SW 1271 (cell line): ENCODE measurements around the gene CAMK1D.
"Not testable (repeated sequence)": the region's sequence is repeated elsewhere in the genome, so short reads cannot be mapped to it uniquely, and the experiment has no call there.

Source experiments
- DNase-seq, 2 experiments: peaks; one replicate each; lab custom pipeline; 2025; lab: John Stamatoyannopoulos, UW

The CAMK1D gene

DNA sequence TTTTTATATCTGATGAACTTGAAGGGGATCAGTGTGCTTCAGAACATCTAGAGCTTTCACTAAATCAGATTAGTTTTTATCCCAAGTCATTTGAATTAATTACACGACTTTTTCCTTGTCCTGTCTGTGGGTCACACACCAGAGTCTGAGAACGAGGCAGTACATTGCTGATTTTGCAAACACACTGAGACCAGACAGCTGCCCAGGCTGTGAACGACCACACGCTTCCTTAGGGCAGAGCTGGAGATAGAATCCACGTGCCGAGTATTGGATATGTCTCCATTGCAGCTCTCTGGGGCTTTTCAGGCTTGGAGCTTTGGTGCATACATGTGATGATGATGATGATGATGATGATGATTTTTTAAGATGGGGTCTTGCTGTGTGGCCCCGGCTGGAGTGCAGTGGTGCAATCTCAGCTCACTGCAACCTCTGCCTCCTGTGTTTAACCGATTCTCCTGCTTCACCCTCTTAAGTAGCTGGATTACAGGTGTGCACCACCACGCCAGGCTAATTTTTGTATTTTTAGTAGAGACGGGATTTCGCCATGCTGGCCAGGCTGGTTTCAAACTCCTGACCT, 81.1 kb downstream of the CAMK1D start:
- DNase-seq: no peak

DNA sequence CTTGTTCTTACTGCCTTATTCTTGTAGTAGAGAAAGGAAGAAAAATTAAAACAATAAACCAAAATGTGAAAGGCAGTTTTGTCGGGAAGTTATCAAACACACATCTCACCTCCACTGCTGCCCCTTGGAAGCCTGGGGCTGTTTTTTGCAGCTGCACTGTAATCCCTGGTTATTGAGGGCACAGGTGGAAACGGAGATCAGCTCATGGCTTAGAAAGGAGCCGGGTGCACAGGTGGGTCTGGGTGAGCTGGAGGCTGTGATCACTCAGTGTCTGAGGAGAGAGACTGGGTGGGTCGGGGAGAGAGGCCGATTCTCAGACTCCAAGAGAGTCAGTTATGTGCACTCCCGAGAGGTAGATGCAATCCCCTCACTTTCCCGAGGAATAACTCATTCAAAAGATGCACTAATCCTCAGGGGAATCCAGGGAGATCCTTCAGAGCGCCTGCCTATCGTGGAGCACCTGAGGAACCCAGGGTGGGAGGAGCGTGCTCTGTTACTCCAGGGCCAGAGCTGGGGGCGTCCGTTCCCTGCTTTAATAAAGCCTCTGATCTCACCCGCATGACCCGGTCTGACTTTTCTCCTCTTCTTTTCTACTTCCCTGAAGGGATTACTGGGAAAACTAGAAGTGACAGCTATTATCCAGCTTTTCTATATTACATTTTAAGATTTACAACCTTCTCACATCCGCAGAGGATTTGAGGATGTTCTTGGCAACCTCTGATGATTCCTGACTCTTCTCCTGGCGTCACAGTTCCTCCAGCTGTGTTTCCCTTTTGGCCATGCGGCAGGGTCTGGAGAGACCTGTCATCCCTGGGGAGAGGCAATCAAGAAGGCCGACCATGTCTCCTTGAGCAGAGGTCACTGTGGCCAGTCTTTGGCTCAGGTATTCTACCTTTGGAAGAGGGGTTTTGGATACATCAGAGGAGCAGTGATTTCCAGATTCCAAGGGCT, 82.1 kb downstream of the CAMK1D start:
- DNase-seq: no peak

- no peak for DNase-seq
These were observed 83.2 kb downstream of the CAMK1D start for GRCh38 chr10:12432402-12433189.

DNA sequence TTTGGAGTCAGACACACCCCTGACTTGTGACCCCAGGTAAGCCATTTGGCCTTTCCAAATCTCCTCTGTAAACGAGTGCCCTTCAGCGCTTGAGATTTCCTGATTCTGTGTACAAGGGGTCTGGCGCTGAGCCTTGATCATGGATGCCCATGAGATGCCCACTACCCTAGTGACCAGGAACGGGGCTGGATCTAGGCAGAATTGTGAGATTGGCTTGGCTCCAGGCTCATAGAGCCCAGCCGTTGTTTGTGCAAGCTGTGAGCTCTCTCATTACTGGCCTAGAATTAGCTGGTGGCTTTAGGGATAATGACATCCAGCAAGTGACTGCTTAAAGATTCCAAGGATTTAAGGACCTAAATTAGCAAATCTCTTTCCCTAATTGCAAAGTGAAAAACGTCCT, 84.9 kb downstream of the CAMK1D start:
- no peak for DNase-seq

GRCh38 chr10:12434677-12435076, 85.3 kb downstream of the CAMK1D start:
- not testable (repeated sequence) for DNase-seq

- DNase-seq: no peak
These were observed 86.0 kb downstream of the CAMK1D start for GRCh38 chr10:12435348-12435747.

- DNase-seq: no peak
These were observed 89.8 kb downstream of the CAMK1D start for GRCh38 chr10:12438919-12439692.

- DNase-seq: not testable (repeated sequence)
These were observed 90.4 kb downstream of the CAMK1D start for GRCh38 chr10:12439767-12440166.

DNA sequence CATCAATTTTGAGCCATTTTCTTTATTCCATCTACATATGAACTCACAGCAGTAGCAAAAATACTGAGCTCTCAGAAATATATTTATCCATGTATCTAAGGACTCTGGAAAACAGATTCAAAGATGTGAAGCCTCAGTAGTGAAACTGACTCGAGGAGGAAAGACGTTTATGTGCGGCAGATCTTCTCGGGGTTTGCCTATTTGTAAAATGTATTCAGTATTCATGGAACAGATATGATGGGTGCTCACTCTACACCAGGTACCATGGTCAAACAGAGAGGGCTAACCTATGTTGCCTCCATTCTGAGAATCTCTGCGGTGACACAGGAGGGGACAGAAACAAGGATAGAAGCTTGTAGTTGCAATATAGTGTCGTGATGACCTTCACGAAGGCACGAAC, 93.7 kb downstream of the CAMK1D start:
- DNase-seq: no peak

- no peak for DNase-seq
These were observed 95.8 kb downstream of the CAMK1D start for GRCh38 chr10:12444981-12445700.

DNA sequence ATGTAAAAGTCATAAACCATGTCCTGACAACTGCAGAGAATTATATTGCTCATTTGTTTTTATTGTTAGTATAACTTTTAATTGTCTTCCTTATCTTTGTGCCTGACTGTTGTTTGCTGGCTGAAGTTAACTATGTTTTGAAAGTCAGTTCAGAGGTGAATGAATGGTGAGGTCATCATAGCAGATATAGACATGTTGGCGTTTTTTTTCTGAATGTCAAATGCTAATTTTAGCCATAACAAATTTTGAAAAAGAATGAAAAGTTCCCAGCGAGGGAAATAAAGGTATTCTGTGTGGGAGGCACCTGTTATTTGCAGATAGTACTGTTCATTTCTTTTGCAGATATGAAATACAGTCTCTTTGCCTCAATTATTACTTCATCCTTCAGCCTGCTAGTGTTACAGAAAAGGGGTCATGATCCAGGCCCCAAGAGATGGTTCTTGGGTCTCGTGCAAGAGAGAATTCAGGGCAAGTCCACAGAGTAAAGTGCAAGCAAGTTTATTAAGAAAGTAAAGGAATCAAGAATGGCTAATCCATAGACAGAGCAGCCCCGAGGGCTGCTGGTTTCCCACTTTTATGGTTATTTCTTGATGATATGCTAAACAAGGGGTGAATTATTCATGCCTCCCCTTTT, 96.5 kb downstream of the CAMK1D start:
- DNase-seq: no peak

DNA sequence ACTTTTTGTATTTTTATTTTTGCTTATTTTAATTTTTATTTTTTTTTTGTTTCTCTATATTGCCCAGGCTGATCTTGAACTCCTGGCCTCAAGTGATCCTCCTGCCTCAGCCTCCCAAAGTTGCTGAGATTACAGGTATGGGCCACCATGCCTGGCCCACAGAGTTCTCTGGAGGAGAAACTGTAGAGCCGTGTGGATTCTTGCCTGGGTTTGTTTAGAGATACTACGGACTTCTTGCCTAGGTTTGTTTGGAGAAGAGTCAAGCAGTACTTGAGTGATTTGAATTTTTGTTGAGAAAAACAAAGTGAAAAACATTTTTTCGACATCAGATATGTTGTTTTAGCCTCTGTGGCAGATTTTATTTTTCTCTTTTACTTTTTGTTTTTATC, 99.0 kb downstream of the CAMK1D start:
- no peak for DNase-seq

DNA sequence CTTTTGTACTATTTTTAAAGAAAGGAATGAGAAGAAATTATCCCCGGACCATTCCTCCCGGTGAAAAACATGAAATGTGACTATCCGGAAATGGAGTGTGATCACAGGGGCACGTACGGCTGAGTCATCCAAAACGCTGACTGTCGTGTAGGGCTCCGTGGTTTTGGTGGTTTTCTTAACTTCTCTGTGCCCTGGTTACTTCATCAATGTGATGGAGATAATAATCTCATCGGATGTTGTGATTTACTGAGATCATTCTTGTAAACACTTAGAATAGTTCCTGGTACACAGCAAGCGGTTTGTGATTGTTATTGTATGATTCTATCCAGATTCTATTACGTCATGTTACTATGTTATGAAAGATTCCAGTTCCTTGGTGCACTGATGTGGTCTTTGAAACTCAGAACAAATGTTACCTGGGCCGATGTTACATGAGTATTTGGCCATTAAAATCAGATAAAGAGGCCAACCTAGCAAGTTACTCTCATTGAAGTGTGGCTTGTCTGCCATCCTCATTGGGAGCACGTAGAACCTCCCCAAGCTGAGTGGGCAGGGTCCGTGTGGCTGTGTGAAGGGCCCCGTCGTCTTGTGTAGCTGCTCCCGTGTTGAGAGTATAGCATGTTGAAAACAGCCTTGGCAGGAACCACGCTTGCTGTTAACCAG, 99.5 kb downstream of the CAMK1D start:
- DNase-seq: peak in 1 of 2 experiments; percentile 67

DNA sequence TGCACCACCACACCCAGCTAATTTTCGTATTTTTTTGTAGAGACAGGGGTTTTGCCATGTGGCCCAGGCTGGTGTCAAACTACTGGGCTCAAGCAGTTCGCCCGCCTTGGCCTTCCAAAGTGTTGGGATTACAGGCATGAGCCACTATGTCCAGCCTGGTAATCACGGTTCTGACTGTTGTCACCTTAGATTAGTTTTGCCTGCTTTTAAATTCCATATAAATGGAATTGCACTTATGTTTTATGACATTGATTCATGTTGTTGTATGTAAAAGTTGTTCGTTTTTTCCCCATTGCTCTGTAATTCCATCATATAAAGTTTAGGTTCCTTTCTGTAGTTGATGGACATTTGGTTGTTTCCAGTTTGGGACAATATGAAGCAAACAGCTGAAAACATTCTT, 106.0 kb downstream of the CAMK1D start:
- no peak for DNase-seq

GRCh38 chr10:12455766-12456165, 106.4 kb downstream of the CAMK1D start:
- DNase-seq: no peak

GRCh38 chr10:12459340-12459739, 110.0 kb downstream of the CAMK1D start:
- DNase-seq: no peak

GRCh38 chr10:12459762-12460161, 110.4 kb downstream of the CAMK1D start:
- no peak for DNase-seq

DNA sequence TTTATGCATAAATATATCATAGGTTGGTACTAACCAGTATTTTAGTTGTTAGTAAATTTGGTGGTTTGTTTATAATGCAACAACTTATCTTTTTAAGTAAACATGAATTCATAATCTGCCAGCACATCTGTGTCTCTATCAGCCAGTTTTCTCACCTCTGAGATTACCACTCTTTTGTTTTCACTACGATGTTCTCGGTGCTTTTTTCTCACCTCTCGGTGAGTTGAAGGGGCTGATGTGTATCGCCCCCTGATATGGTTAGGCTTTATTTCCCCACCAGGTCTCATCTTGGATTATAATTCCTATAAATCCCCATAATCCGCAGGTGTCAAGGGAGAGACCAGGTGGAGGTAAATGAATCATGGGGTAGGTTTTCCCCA, 114.1 kb downstream of the CAMK1D start:
- no peak for DNase-seq

DNA sequence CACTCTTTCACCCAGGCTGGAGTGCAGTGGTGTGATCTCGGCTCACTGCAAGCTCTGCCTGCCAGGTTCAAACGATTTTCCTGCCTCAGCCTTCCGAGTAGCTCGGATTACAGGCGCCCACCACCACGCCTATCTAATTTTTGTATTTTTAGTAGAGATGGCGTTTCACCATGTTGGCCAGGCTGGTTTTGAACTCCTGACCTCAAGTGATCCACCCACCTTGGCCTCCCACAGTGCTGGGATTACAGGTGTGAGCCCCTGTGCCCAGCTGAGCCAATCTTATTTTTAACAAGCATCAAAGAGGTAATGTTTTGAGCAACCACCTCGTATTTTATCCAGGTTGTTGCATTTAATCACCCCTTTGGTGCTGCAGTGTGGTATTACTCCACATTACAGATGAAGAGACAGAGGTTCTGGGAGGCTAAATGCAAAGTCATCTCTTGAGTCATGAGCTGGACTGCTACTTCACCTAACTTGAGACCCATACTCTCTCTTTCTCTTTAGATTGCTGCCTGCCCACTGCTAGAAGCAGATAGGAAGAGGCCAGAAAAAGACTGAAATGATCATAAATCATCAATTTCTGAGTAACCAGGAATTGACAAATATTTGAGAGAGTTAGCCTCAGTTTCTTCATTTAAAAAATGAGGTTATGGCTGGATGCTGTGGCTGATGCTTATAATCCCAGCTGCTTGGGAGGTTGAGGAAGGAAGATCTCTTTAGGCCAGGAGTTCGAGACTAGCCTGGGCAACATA, 116.2 kb downstream of the CAMK1D start:
- no peak for DNase-seq
